PFSK-1 (cell line): ENCODE measurements around the gene PANK4.

Experiments
- FOXP2 ChIP-seq: optimal IDR thresholded peaks from 2 replicates; pipeline ENCODE3; 2011; ENCODE audit warnings: borderline replicate concordance, control low read depth, inconsistent platforms; ENCODE audit not compliant: insufficient read depth; ENCODE audit errors: extremely low read length, extremely low read depth
- POLR2AphosphoS5 ChIP-seq: IDR thresholded peaks from 2 replicates; pipeline ENCODE4 v1.6.1; 2012; ENCODE audit warnings: low read depth, mild to moderate bottlenecking, control low read depth, low read length, moderate library complexity
- SIN3A ChIP-seq: IDR thresholded peaks from 2 replicates; pipeline ENCODE4 v1.6.1; 2012; ENCODE audit warnings: mild to moderate bottlenecking, low read length, moderate library complexity, borderline replicate concordance; ENCODE audit not compliant: insufficient read depth
- TAF1 ChIP-seq: IDR thresholded peaks from 2 replicates; pipeline ENCODE4 v1.6.1; 2012; ENCODE audit warnings: low read length, control low read depth, borderline replicate concordance; ENCODE audit not compliant: insufficient read depth
- TF ChIP-seq, protein P1 (sequence below), 2 experiments: IDR thresholded peaks; 2 replicates each; pipeline versions ENCODE4 v1.6.1 to v1.8.0; 2011 to 2012; ENCODE audit warnings: low read depth in 2 of 2, low read length in 2 of 2, control low read depth in 1 of 2, inconsistent platforms in 1 of 2, mild to moderate bottlenecking in 1 of 2, moderate library complexity in 1 of 2; ENCODE audit not compliant: insufficient read depth in 1 of 2

The PANK4 gene

GRCh38 chr1:2523191-2523890 lies 3.1 kb downstream of the PANK4 start:
- TF ChIP-seq TAF1 (no peak), SIN3A (no peak)
- TF ChIP-seq, protein P1, sequence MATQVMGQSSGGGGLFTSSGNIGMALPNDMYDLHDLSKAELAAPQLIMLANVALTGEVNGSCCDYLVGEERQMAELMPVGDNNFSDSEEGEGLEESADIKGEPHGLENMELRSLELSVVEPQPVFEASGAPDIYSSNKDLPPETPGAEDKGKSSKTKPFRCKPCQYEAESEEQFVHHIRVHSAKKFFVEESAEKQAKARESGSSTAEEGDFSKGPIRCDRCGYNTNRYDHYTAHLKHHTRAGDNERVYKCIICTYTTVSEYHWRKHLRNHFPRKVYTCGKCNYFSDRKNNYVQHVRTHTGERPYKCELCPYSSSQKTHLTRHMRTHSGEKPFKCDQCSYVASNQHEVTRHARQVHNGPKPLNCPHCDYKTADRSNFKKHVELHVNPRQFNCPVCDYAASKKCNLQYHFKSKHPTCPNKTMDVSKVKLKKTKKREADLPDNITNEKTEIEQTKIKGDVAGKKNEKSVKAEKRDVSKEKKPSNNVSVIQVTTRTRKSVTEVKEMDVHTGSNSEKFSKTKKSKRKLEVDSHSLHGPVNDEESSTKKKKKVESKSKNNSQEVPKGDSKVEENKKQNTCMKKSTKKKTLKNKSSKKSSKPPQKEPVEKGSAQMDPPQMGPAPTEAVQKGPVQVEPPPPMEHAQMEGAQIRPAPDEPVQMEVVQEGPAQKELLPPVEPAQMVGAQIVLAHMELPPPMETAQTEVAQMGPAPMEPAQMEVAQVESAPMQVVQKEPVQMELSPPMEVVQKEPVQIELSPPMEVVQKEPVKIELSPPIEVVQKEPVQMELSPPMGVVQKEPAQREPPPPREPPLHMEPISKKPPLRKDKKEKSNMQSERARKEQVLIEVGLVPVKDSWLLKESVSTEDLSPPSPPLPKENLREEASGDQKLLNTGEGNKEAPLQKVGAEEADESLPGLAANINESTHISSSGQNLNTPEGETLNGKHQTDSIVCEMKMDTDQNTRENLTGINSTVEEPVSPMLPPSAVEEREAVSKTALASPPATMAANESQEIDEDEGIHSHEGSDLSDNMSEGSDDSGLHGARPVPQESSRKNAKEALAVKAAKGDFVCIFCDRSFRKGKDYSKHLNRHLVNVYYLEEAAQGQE (IDR thresholded peaks at IDR 0.05; ENCODE audit: insufficient read depth in 1 of 2, low read depth in 2 of 2, low read length in 2 of 2) = no peak

DNA sequence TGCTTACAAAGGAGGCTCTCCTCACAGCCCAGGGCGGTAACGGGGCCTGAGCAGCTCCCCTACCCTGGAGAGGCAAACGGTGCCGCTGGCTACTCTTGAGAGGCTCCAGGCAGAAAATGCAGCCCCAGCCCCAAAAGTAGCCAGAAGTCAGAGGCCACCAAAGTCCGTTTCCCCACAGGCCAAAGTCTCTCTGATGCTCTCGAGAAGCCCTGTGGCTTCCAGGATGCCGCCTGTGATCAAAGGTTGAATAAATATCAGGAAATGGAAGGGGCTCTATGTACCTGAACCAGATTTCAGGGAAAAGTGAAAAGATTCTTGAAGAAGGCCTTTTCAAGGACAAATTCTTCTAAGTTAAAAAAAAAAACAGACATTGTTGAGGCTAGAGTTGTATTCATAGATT lies 4.2 kb downstream of the PANK4 start:
- TF ChIP-seq FOXP2 (no peak), POLR2AphosphoS5 (no peak), TAF1 (no peak)

DNA sequence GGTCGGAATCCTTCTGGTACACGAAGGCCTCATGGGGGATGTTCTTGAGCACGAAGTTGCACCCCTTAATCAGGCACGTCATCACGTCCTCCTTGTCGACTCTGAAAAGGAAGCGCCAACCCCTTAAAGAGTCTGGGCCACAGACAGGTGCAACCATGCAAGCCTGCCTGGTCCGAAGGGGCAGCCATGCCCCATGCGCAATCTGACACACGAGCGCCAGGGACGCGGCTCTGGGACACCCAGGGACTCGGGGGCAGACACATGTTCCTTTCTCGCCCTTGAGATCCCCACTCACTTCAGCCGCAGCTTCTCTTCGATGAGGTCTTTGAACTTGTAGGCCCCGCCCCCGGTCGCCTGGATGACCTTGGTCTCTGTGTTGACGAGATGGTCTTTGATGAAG lies 5.6 kb downstream of the PANK4 start:
- TF ChIP-seq SIN3A (no peak), FOXP2 (no peak), POLR2AphosphoS5 (no peak), TAF1 (no peak)
- TF ChIP-seq, protein P1 (IDR thresholded peaks at IDR 0.05; ENCODE audit: insufficient read depth in 1 of 2, low read depth in 2 of 2, low read length in 2 of 2) = no peak

GRCh38 chr1:2520206-2520605 lies 6.2 kb downstream of the PANK4 start:
- TF ChIP-seq POLR2AphosphoS5 (no peak), TAF1 (no peak), SIN3A (no peak), FOXP2 (no peak)
- TF ChIP-seq, protein P1 (IDR thresholded peaks at IDR 0.05; ENCODE audit: insufficient read depth in 1 of 2, low read depth in 2 of 2, low read length in 2 of 2) = no peak

- TF ChIP-seq FOXP2 = no peak
These were observed 6.7 kb downstream of the PANK4 start for GRCh38 chr1:2519729-2520128.

GRCh38 chr1:2519029-2519685 lies 7.2 kb downstream of the PANK4 start:
- TF ChIP-seq, protein P1 (IDR thresholded peaks at IDR 0.05; ENCODE audit: insufficient read depth in 1 of 2, low read depth in 2 of 2, low read length in 2 of 2) = no peak
- TF ChIP-seq POLR2AphosphoS5 = no peak
- TF ChIP-seq TAF1 = no peak
- no peak for TF ChIP-seq SIN3A
- no peak for TF ChIP-seq FOXP2
